ENCODE results near the gene TBC1D13.
A peak's percentile ranks its signal among the peaks of the same experiment; 100 is the strongest.

Gene TBC1D13

DNA sequence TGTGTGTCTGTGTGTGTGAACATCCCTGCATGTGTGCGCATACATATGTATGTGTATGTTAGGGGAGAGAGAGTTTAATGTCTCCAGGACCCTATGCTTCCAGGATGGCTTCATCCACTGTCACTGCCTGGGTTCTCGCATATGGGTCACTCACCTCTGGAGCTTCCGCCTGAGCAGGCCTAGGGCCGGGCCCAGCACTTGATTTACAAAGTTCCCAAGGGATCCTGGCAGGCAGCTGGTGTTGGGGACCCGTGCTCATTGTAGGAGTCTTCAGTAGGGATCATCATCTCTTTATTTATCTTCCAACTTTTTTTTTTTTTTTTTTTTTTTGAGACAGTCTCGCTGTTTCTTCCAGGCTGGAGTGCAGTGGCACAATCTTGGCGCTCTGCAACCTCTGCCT is 13.0 kb downstream of the TBC1D13 start:
- DNase-seq = no peak
- no peak overlapping the region for H3K4me3 Mint-ChIP-seq
- no peaks in the 10 kb centered on the region for H3K27me3 Mint-ChIP-seq
- H3K36me3 Mint-ChIP-seq (ENCODE audit: low read depth) = peaks cover 74% of the 10 kb centered on the region
- H3K27ac Mint-ChIP-seq = peak overlapping the region; percentile 44
- no peaks in the 10 kb centered on the region for H3K4me1 Mint-ChIP-seq (ENCODE audit: low read depth)
- H3K9me3 Mint-ChIP-seq = no peaks in the 10 kb centered on the region

DNA sequence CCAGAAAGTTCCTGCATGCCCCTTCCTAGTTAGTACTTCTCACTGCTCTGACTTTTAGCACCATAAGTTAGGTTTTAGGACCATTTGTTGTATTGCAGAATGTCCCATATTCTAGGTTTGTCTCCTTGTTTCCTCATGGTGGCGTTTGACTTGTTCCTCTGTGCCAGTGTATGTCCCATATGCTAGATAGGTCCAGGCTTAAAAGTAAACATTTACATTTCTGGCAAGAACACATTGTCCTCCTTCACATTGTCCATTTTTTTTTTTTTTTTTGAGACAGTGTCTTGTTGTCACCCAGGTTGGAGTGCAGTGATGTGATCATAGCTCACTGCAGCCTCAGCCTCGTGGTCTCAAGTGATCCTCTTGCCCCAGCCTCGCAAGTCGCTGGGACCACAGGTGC is 15.4 kb downstream of the TBC1D13 start:
- Mint-ChIP-seq H3K27me3 (no peaks in the 10 kb centered on the region), H3K36me3 (ENCODE audit: low read depth) (peaks cover 83% of the 10 kb centered on the region), H3K9me3 (no peaks in the 10 kb centered on the region), H3K27ac (no peak overlapping the region), H3K4me3 (no peak overlapping the region), H3K4me1 (ENCODE audit: low read depth) (no peaks in the 10 kb centered on the region)
- DNase-seq = no peak

DNA sequence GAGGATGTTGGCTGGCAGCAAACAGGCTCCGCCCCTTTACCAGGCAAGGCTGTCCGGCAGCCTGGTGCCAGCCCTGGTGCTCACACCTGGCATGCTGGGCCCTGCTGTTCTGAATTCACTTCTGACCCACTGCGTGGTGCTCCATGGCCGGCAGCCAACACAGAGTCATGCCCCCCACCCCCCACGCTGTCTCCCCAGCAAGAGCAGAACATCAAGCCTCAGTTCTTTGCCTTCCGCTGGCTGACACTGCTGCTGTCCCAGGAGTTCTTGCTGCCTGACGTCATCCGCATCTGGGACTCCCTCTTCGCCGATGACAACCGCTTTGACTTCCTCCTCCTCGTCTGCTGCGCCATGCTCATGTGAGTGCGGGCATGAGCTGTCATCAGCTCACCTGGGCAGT is 18.6 kb downstream of the TBC1D13 start:
- Mint-ChIP-seq H3K36me3 (ENCODE audit: low read depth) (peaks cover 62% of the 10 kb centered on the region), H3K4me1 (ENCODE audit: low read depth) (no peaks in the 10 kb centered on the region), H3K27ac (no peak overlapping the region), H3K4me3 (no peak overlapping the region), H3K27me3 (no peaks in the 10 kb centered on the region), H3K9me3 (no peaks in the 10 kb centered on the region)
- no peak for DNase-seq

DNA sequence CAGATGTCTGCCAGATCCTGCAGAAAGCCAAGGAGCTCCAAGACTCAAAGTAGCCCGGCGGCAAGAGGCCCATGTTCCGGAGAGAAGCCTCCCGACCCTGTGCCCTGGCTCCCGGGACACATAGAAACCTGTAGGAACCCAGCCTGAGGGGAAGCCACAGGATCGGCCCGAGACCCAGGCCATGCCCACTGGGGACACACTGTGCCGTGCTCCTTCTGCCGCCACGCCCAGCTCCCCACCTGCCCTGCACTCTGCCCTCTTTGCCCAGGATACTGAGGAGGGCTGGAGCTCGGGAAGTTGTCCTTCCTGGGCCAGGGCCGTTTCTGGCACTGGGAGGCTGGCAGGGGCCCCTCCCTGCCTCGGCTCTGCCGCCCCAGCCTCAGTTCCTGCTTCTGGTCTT is 20.8 kb downstream of the TBC1D13 start:
- Mint-ChIP-seq H3K4me3 (no peak overlapping the region), H3K36me3 (ENCODE audit: low read depth) (peaks cover 50% of the 10 kb centered on the region), H3K4me1 (ENCODE audit: low read depth) (no peaks in the 10 kb centered on the region), H3K27ac (no peak overlapping the region), H3K9me3 (no peaks in the 10 kb centered on the region), H3K27me3 (no peaks in the 10 kb centered on the region)
- no peak for DNase-seq

DNA sequence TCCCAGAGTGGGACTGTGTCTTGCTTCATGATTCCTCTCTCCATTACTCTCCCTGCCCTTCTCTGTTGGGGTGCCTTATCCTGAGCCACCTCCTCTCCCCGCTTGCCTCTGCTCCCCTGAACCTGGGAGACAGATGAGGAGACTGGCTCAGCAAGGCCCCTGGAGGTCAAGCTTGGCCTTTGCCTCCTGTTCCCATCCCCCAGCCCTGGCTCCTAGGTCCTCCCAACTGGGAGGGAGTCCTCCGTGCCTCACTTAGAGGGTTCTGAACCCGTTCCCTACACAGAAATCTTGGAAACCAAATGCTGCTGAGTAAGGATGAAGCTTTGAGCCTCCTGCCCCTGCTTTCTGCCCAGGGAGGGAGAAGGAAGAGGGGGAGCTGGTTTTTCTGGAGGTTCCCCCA is 21.5 kb downstream of the TBC1D13 start:
- peaks cover 43% of the 10 kb centered on the region for H3K36me3 Mint-ChIP-seq (ENCODE audit: low read depth)
- no peak overlapping the region for H3K27ac Mint-ChIP-seq
- H3K4me1 Mint-ChIP-seq (ENCODE audit: low read depth) = no peaks in the 10 kb centered on the region
- H3K9me3 Mint-ChIP-seq = no peaks in the 10 kb centered on the region
- DNase-seq = no peak
- no peaks in the 10 kb centered on the region for H3K27me3 Mint-ChIP-seq
- H3K4me3 Mint-ChIP-seq = no peak overlapping the region

DNA sequence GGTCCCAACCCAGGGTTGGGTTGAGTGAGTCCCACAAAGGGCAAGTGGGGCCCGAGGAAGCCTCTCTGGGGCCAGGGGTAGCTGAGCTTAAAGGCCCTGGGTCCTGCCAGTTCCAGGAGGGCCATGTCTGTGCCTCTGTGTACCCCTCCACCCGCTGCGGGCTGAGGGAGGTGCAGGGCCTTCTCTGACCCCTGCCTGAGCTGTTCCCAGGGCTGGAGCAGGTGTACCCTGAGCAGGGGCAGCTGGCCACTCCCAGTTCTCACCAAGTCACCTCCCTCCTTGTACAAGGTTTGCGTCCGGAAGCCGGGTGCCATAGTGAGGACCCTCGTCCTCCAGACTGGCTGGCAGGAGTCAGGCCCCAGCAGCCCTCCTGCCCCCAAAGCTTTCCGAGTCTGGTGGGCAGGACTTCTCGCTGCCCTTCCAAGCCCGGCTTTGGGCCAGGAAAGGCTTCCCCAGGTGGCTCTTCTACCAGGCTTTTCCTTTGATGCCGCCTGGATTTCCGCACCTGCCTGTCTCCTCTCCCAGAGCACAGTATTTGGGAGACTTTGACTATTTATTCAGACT is 22.1 kb downstream of the TBC1D13 start:
- no peaks in the 10 kb centered on the region for H3K4me1 Mint-ChIP-seq (ENCODE audit: low read depth)
- no peak overlapping the region for H3K27ac Mint-ChIP-seq
- H3K27me3 Mint-ChIP-seq = no peaks in the 10 kb centered on the region
- peaks cover 37% of the 10 kb centered on the region for H3K36me3 Mint-ChIP-seq (ENCODE audit: low read depth)
- no peaks in the 10 kb centered on the region for H3K9me3 Mint-ChIP-seq
- no peak for DNase-seq
- no peak overlapping the region for H3K4me3 Mint-ChIP-seq

DNA sequence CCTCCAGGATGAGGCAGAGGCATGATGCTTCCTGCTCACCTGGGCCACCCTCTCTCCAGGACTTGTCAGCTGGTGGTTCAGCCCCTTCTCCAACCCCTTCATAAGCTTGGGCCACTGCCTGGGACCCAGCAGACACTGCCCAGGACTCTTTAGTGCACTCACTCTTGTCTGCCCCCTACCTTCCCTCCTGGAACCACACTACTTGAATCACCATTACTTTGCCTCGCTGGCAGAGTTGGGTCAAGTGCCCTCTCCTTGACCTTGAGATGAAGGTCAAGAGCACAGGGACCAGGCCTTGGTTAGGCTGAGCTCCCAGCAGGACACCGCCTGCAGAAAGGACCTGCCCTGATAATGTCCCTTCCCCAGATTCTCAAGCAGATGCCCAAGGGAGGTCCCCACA is 22.8 kb downstream of the TBC1D13 start:
- DNase-seq = no peak
- Mint-ChIP-seq H3K27ac (peak overlapping the region; percentile 7), H3K4me1 (ENCODE audit: low read depth) (no peaks in the 10 kb centered on the region), H3K9me3 (no peaks in the 10 kb centered on the region), H3K36me3 (ENCODE audit: low read depth) (peaks cover 32% of the 10 kb centered on the region), H3K4me3 (no peak overlapping the region), H3K27me3 (no peaks in the 10 kb centered on the region)

DNA sequence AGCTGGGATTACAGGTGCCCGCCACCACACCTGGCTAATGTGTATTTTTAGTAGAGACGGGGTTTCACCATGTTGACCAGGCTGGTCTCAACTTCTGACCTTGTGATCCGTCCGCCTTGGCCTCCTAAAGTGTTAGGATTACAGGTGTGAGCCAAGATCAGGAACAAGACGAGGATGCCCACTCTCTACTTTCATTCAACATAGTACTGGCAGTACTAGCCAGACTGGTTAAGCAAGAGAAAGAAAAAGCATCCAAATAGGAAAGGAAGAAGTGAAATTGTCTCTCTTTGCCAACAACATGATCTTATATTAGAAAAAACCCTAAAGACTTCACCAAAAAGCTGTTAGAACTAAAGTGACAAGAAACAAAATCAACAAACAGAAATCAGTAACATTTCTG is 23.8 kb downstream of the TBC1D13 start:
- Mint-ChIP-seq H3K36me3 (ENCODE audit: low read depth) (peaks cover 23% of the 10 kb centered on the region), H3K4me1 (ENCODE audit: low read depth) (no peaks in the 10 kb centered on the region), H3K27me3 (no peaks in the 10 kb centered on the region), H3K27ac (no peak overlapping the region), H3K9me3 (no peaks in the 10 kb centered on the region), H3K4me3 (no peak overlapping the region)
- DNase-seq = no peak

DNA sequence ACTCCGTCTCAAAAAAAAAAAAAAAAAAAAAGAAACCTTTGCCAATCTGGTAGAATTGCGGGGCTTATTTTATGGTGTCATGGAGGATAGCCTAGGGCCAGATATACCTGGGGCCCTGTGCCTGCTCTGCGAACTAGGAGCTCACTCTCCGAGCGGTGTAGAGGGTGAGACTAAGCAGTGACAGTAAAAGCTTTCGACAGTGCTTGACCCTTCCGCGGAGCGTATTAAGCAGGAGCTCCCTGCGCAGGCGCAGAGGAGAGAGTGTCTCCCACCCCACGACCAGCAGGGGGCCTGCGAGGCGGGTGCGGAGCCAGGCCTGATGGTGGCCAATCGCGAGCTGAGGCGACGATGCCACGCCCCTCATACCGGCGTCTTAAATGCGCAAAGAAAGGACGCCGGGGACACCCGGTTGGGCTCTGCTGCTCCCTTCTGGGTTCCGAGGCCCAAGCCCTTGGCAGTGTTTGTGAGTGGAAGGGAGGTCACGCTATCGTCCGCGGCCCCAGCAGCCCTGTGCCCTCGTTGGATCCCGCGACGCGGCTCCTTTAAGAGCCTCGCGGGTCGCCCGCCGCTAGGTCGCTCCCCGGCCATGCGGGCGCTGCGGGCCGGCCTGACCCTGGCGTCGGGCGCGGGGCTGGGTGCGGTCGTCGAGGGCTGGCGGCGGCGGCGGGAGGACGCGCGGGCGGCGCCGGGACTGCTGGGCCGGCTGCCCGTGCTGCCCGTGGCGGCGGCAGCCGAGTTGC is 31.2 kb downstream of the TBC1D13 start, which contains the start of gene ENDOG:
Gene ENDOG, plus strand, starts transcription at position 402 of the 740 bp plus-strand sequence. Its CDS starts 185 bp downstream, at position 587.
- Mint-ChIP-seq H3K36me3 (ENCODE audit: low read depth) (peaks cover 29% of the 10 kb centered on the region), H3K4me3 (peak within 1 kb of the TSS; percentile 82), H3K9me3 (no peaks in the 10 kb centered on the region), H3K4me1 (ENCODE audit: low read depth) (peaks cover 31% of the 10 kb centered on the region), H3K27ac (peak within 1 kb of the TSS; percentile 91), H3K27me3 (no peaks in the 10 kb centered on the region)
- DNase-seq = peak; percentile 99

DNA sequence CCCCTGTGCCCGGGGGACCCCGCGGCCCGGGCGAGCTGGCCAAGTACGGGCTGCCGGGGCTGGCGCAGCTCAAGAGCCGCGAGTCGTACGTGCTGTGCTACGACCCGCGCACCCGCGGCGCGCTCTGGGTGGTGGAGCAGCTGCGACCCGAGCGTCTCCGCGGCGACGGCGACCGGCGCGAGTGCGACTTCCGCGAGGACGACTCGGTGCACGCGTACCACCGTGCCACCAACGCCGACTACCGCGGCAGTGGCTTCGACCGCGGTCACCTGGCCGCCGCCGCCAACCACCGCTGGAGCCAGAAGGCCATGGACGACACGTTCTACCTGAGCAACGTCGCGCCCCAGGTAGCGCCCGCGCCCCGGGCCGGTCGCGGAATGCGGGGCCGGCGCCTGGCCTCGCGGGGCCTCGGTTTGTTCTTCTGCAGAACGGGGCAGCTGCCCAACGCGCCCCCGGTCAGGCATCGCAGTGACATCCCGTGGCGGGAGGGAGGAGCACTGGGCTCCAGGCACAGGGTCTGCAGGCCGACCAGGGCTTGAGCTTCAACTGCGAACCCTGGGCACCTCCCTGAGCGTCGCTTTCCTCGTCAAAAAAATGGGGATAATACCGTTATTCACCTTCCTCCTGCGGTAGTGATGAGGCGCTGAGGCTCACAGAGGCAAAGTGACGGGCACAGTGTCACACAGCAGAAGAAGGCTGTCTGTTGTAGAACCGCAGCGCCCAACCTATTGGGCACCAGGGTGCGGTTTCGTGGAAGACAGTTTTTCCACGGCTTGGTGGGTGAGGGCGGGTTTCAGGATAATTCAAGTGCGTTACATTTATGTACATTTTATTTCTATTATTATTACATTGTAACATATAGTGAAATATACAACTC is 32.0 kb downstream of the TBC1D13 start:
- no peaks in the 10 kb centered on the region for H3K9me3 Mint-ChIP-seq
- peak overlapping the region; percentile 80 for H3K27ac Mint-ChIP-seq
- H3K4me3 Mint-ChIP-seq = peak overlapping the region; percentile 82
- peak; percentile 75 for DNase-seq
- H3K27me3 Mint-ChIP-seq = no peaks in the 10 kb centered on the region
- peaks cover 36% of the 10 kb centered on the region for H3K36me3 Mint-ChIP-seq (ENCODE audit: low read depth)
- H3K4me1 Mint-ChIP-seq (ENCODE audit: low read depth) = peaks cover 31% of the 10 kb centered on the region

DNA sequence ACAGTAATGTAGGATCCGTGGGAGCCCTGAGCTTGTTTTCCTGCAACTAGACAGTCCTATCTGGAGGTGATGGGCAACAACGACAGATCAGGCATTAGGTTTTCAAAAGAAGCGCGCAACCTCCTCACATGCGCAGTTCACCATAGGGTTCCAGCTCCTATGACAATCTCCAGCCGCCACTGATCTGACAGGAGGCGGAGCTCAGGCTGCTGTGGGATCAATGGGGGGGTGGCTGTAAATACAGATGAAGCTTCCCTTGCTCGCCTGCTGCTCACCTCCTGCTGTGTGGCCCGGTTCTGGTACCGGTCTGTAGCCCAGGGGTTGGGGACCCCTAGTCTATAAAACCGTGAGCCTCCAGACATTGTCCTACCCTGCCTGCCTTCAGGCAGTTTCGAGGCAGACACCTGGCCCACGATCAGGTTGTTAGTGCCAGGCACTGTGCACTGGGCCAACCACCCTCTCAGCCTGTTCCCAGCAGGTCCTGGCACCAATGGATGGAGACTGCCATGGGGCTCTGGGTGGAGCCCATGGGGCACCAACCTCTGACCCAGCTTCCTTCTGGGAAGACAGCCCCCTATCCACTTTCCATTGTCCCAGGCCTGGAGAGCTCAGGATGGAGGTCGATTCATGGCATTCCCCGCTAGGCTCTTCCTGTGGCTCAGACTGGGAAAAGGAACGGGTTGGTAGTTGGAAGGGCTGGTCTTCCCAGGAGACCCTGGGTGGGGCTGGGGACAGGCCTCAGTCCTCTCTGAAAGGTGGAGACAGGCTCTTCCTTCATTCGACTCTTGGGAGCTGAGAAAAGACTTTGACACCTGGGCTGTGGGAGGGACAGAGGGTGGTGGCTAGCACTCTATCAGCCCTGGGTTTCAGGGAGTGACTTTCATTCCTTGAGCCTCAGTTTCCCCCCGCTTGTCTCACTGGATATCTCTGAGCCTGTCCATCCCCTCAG is 32.9 kb downstream of the TBC1D13 start:
- DNase-seq = no peak
- Mint-ChIP-seq H3K27me3 (no peaks in the 10 kb centered on the region), H3K27ac (peak overlapping the region; percentile 59), H3K4me1 (ENCODE audit: low read depth) (peaks cover 31% of the 10 kb centered on the region), H3K4me3 (peak overlapping the region; percentile 82), H3K9me3 (no peaks in the 10 kb centered on the region), H3K36me3 (ENCODE audit: low read depth) (peaks cover 45% of the 10 kb centered on the region)

DNA sequence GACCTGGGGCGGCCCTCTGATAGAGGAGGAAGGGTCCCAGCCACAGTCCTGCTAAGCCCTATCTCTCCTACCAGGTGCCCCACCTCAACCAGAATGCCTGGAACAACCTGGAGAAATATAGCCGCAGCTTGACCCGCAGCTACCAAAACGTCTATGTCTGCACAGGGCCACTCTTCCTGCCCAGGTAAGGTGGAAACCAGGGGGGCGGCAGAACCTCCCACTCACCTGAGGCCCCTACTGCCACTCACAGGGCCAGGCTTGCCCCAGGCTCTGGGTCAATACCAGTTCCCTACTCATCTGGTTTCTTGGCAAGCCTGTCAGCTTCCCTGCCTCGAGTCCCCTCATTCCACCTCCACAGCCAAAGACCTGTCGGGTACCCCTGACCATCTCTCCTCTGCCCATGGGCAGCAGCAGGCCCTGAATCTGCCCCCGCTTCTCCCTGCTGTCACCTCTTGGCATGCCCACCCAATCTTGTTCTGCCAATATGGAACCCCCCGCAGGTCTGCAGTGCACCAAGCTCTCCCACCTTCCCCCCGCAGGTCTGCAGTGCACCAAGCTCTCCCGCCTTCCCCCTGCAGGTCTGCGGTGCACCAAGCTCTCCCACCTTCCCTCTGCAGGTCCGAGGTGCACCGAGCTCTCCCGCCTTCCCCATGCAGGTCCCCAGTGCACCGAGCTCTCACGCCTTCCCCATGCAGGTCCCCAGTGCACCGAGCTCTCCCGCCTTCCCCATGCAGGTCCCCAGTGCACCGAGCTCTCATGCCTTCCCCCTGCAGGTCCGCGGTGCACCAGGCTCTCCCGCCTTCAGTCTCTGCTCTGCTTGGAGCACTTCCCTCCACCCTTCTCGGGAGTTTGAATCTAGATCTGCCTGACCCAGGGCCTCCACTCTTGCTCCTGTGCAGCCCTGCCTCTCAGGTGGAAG is 33.9 kb downstream of the TBC1D13 start:
- Mint-ChIP-seq H3K4me3 (peak overlapping the region; percentile 43), H3K9me3 (no peaks in the 10 kb centered on the region), H3K27ac (peak overlapping the region; percentile 57), H3K4me1 (ENCODE audit: low read depth) (peaks cover 33% of the 10 kb centered on the region), H3K27me3 (no peaks in the 10 kb centered on the region), H3K36me3 (ENCODE audit: low read depth) (peaks cover 55% of the 10 kb centered on the region)
- no peak for DNase-seq

All from activated T-cell treated with anti-CD3 and anti-CD28 coated beads, Interleukin-2, amount 50 U/mL, for 24 hours (primary cell).